Loucy (cell line): Measurements from ENCODE around the gene FXR2.

ENCODE experiments used
- CTCF ChIP-seq: fragments of 200-600 bp; sonication (generic); conservative IDR thresholded peaks from 2 replicates; pipeline ENCODE4 v1.5.1; 2014; ENCODE audit warnings: mild to moderate bottlenecking, antibody characterized with exemption, low read length
- EZH2phosphoT487 ChIP-seq: fragments of 200-600 bp; IDR thresholded peaks from 2 replicates; pipeline ENCODE4 v1.6.1; 2018; ENCODE audit warnings: antibody characterized with exemption, mild to moderate bottlenecking, moderate library complexity, borderline replicate concordance

GRCh38 chr17:7651097-7651664 lies 36.5 kb upstream of the FXR2 start:
- TF ChIP-seq CTCF (no peak), EZH2phosphoT487 (no peak)
